Fibroblast of lung (primary cell): Measurements from ENCODE around the gene CDIP1. TPM values are rescaled to one million over a fixed set of nuclear protein-coding genes. Genes with fewer than 3 reads are reported as not detected.

Experiments
- DNase-seq, 2 donors: peaks; one replicate each; pipeline versions ENCODE4 v3.0.0 to v3.0.0-alpha.2; 2010; ENCODE audit warnings: low read depth in 2 of 2
- H2AFZ ChIP-seq: 2 replicates; pipeline ENCODE4 v1.5.1; 2012; ENCODE audit warnings: low read length, control low read depth, inconsistent platforms
- H3K27ac ChIP-seq: 2 replicates; pipeline ENCODE4 v1.5.1; 2011; ENCODE audit warnings: low read length, control low read depth; ENCODE audit not compliant: insufficient read depth
- H3K27me3 ChIP-seq: 2 replicates; pipeline ENCODE4 v1.5.1; 2011; ENCODE audit warnings: mild to moderate bottlenecking, low read length; ENCODE audit not compliant: control insufficient read depth, insufficient read depth
- H3K36me3 ChIP-seq: 2 replicates; pipeline ENCODE4 v1.5.1; 2011; ENCODE audit warnings: low read length; ENCODE audit not compliant: control insufficient read depth, insufficient read depth
- H3K4me1 ChIP-seq: 2 replicates; pipeline ENCODE4 v1.5.1; 2011; ENCODE audit warnings: low read length; ENCODE audit not compliant: control insufficient read depth, insufficient read depth; ENCODE audit errors: extremely low read depth
- H3K4me2 ChIP-seq: 2 replicates; pipeline ENCODE4 v1.5.1; 2011; ENCODE audit warnings: low read length, control low read depth; ENCODE audit not compliant: insufficient read depth; ENCODE audit errors: extremely low read depth
- H3K4me3 ChIP-seq, 4 experiments: fragments of 200-600 bp in 1 of 4; sonication (generic) in 1 of 4; replicated peaks in 1 of 4; 2 replicates each; pipeline ENCODE4 v1.5.1; 2011 to 2016; ENCODE audit warnings: low read length in 4 of 4, low read depth in 3 of 4, mild to moderate bottlenecking in 3 of 4, control low read depth in 2 of 4, inconsistent platforms in 1 of 4, mixed read lengths in 1 of 4; ENCODE audit not compliant: insufficient read depth in 1 of 4; ENCODE audit errors: control extremely low read depth in 1 of 4
- H3K79me2 ChIP-seq: 2 replicates; pipeline ENCODE4 v1.5.1; 2012; ENCODE audit warnings: mild to moderate bottlenecking, low read length, inconsistent platforms; ENCODE audit not compliant: control insufficient read depth, insufficient read depth
- H3K9ac ChIP-seq: 2 replicates; pipeline ENCODE4 v1.5.1; 2011; ENCODE audit warnings: mild to moderate bottlenecking, low read length, control low read depth; ENCODE audit not compliant: insufficient read depth
- H3K9me3 ChIP-seq: 2 replicates; pipeline ENCODE4 v1.5.1; 2012; ENCODE audit warnings: low read depth, low read length; ENCODE audit not compliant: control insufficient read depth, insufficient read depth
- H4K20me1 ChIP-seq: 2 replicates; pipeline ENCODE4 v1.5.1; 2011; ENCODE audit warnings: low read length; ENCODE audit not compliant: control insufficient read depth, insufficient read depth; ENCODE audit errors: extremely low read depth
- EZH2 ChIP-seq: IDR thresholded peaks from 2 replicates; pipeline ENCODE4 v1.5.1; 2012; ENCODE audit warnings: low read length, control low read depth, mild to moderate bottlenecking; ENCODE audit errors: missing control alignments
- polyA plus RNA-seq, 2 donors: library from polyadenylated mRNA; depleted of rRNA in 1 of 2; stranded (reverse) in 1 of 2; unstranded in 1 of 2; fragments of >200 nt; gene quantifications; 2 replicates each; pipeline ENCODE4 v1.2.1, GENCODE V29; 2011 to 2012; ENCODE audit warnings: missing spikeins in 1 of 2
- total RNA-seq: library from RNA; depleted of rRNA; stranded (reverse); fragments of >200 nt; gene quantifications from 2 replicates; pipeline ENCODE4 v1.2.1, GENCODE V29; 2014
- TF ChIP-seq, protein P1 (sequence below), 2 donors: IDR thresholded peaks in 1 of 2; conservative IDR thresholded peaks in 1 of 2; 1 replicate in 1 of 2; 2 replicates in 1 of 2; pipeline ENCODE4 v1.5.1; 2011 to 2012; ENCODE audit warnings: low read length in 2 of 2, control low read depth in 1 of 2, inconsistent platforms in 1 of 2, low read depth in 1 of 2, mild to moderate bottlenecking in 1 of 2

Gene CDIP1
- total and polyA plus RNA-seq, 2 donors (not counting 1 experiment from before 2014, with no cell fraction given), result 6.3 to 12.2 TPM

DNA sequence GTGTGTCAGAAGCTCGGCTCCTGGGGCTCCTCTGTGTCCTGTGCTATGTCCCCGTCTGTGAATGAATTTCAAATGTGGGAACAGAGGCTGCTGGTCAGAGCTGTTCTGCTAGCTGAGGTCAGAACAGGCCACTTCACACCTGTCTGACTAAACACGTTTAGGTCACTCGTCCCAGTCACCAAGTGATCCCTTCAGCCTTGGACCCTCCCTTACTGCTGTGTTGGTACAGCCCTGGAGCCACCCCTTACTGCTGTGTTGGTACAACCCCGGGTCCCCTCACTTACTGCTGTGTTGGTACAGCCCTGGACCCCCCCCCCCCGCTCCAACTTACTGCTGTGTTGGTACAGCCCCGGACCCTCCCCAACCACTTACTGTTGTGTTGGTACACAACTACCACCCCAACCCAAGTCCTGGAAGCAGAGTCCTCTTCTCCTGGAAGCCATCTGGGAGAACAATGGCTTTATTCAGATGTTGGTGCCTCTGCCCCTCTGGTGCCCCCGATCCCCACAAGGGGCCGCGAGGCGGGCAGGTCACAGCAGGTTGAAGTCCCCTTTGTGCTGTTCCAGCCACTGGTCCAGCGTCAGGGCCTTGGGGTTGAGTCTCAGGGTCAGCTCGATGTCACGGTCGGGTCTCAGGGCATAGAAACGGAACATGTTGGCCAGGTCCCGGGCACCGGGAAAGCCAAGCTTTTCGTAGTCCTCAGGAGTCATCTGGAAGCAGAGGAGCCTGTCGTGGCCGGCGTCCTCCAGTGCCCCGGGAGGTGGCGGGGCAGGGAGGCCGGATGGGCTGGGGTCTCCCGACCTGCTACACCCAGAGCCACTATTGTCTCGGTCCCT is 77.1 kb downstream of the CDIP1 start:
- Histone ChIP-seq H3K27me3 (no peaks in the 10 kb centered on the region), H2AFZ (no peak overlapping the region), H3K27ac (no peak overlapping the region), H3K79me2 (no peaks in the 10 kb centered on the region), H3K36me3 (peaks cover 19% of the 10 kb centered on the region), H3K4me2 (no peak overlapping the region), H4K20me1 (no peaks in the 10 kb centered on the region), H3K9me3 (no peaks in the 10 kb centered on the region), H3K9ac (no peak overlapping the region), H3K4me3 (no peak overlapping the region), H3K4me1 (peaks cover 10% of the 10 kb centered on the region)
- no peak for TF ChIP-seq EZH2
- TF ChIP-seq, protein P1, sequence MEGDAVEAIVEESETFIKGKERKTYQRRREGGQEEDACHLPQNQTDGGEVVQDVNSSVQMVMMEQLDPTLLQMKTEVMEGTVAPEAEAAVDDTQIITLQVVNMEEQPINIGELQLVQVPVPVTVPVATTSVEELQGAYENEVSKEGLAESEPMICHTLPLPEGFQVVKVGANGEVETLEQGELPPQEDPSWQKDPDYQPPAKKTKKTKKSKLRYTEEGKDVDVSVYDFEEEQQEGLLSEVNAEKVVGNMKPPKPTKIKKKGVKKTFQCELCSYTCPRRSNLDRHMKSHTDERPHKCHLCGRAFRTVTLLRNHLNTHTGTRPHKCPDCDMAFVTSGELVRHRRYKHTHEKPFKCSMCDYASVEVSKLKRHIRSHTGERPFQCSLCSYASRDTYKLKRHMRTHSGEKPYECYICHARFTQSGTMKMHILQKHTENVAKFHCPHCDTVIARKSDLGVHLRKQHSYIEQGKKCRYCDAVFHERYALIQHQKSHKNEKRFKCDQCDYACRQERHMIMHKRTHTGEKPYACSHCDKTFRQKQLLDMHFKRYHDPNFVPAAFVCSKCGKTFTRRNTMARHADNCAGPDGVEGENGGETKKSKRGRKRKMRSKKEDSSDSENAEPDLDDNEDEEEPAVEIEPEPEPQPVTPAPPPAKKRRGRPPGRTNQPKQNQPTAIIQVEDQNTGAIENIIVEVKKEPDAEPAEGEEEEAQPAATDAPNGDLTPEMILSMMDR (conservative IDR thresholded peaks at IDR 0.05 in 1 of 2, IDR thresholded peaks at IDR 0.05 in 1 of 2; ENCODE audit: low read depth in 1 of 2, low read length in 2 of 2), result no peak
- DNase-seq, result no peak

DNA sequence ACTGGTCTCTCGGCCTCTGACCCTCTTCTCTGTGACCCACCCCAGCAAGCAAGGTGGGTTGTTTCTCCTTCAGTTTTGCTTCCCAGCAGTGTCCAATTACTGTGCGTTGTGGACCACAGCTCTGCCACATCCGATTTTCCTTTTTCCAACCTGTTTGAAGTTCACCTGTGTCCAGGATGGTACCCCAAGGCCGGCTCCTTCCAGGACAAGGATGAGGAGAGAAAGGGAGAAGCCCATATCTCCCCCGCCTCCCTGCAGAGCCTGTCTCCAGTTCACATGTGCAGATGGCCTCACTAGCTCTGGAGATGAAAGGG is 77.7 kb downstream of the CDIP1 start:
- Histone ChIP-seq H3K27me3 (no peaks in the 10 kb centered on the region), H3K4me2 (no peak overlapping the region)

More for the DNA sequence above, 77.7 kb downstream of the CDIP1 start:
- TF ChIP-seq, protein P1 (conservative IDR thresholded peaks at IDR 0.05 in 1 of 2, IDR thresholded peaks at IDR 0.05 in 1 of 2; ENCODE audit: low read depth in 1 of 2, low read length in 2 of 2), result no peak
- TF ChIP-seq EZH2, result no peak
- no peak overlapping the region for H3K9ac ChIP-seq
- H3K36me3 ChIP-seq, result peaks cover 20% of the 10 kb centered on the region
- H3K4me1 ChIP-seq, result peaks cover 10% of the 10 kb centered on the region
- no peaks in the 10 kb centered on the region for H3K9me3 ChIP-seq
- no peak overlapping the region for H3K27ac ChIP-seq
- no peak for DNase-seq
- no peak overlapping the region for H3K4me3 ChIP-seq
- no peak overlapping the region for H2AFZ ChIP-seq
- no peaks in the 10 kb centered on the region for H4K20me1 ChIP-seq
- no peaks in the 10 kb centered on the region for H3K79me2 ChIP-seq

Other genes with a start within 250 kb of the CDIP1 start
- gene GLIS2, start 222.7 kb downstream of the CDIP1 start, total RNA-seq, result 2.6 and 4.0 TPM in 2 replicates
- 5.6 and 6.0 TPM in 2 replicates for gene GLIS2, start 222.7 kb downstream of the CDIP1 start, polyA plus RNA-seq
- 24.4 and 34.3 TPM in 2 replicates for gene PAM16, start 187.5 kb downstream of the CDIP1 start, total RNA-seq
- gene PAM16, start 187.5 kb downstream of the CDIP1 start, polyA plus RNA-seq, result 14.8 and 19.9 TPM in 2 replicates
- gene VASN, start 166.9 kb downstream of the CDIP1 start, total RNA-seq, result 57.0 and 79.4 TPM in 2 replicates
- 30.6 and 61.9 TPM in 2 replicates for gene VASN, start 166.9 kb downstream of the CDIP1 start, polyA plus RNA-seq
- gene CORO7, start 122.2 kb downstream of the CDIP1 start, total RNA-seq, result 5.4 and 11.1 TPM in 2 replicates
- gene CORO7, start 122.2 kb downstream of the CDIP1 start, polyA plus RNA-seq, result 5.6 and 6.1 TPM in 2 replicates
- 59.8 and 66.1 TPM in 2 replicates for gene DNAJA3, start 112.9 kb downstream of the CDIP1 start, total RNA-seq
- 27.8 and 39.8 TPM in 2 replicates for gene DNAJA3, start 112.9 kb downstream of the CDIP1 start, polyA plus RNA-seq
- 71.7 and 73.5 TPM in 2 replicates for gene NMRAL1, start 64.1 kb downstream of the CDIP1 start, total RNA-seq
- 33.6 and 42.0 TPM in 2 replicates for gene NMRAL1, start 64.1 kb downstream of the CDIP1 start, polyA plus RNA-seq
- gene HMOX2, start 62.4 kb downstream of the CDIP1 start, total RNA-seq, result 40.0 and 40.6 TPM in 2 replicates
- 45.7 and 54.7 TPM in 2 replicates for gene HMOX2, start 62.4 kb downstream of the CDIP1 start, polyA plus RNA-seq
- under 0.01 TPM in 2 replicates for gene C16orf96, start 17.6 kb upstream of the CDIP1 start, total RNA-seq
- 0.01 TPM in 1 of 2 replicates, not detected in the other for gene C16orf96, start 17.6 kb upstream of the CDIP1 start, polyA plus RNA-seq
- 3.6 and 4.4 TPM in 2 replicates for gene UBALD1, start 76.1 kb upstream of the CDIP1 start, total RNA-seq
- gene UBALD1, start 76.1 kb upstream of the CDIP1 start, polyA plus RNA-seq, result 2.2 and 3.7 TPM in 2 replicates
- 15.9 and 26.1 TPM in 2 replicates for gene MGRN1, start 86.1 kb upstream of the CDIP1 start, total RNA-seq
- 5.4 and 9.6 TPM in 2 replicates for gene MGRN1, start 86.1 kb upstream of the CDIP1 start, polyA plus RNA-seq
- gene NUDT16L1, start 154.8 kb upstream of the CDIP1 start, total RNA-seq, result 17.2 and 21.5 TPM in 2 replicates
- gene NUDT16L1, start 154.8 kb upstream of the CDIP1 start, polyA plus RNA-seq, result 14.0 and 19.7 TPM in 2 replicates
- gene ANKS3, start 195.5 kb upstream of the CDIP1 start, total RNA-seq, result 26.2 and 26.3 TPM in 2 replicates
- 8.4 and 11.9 TPM in 2 replicates for gene ANKS3, start 195.5 kb upstream of the CDIP1 start, polyA plus RNA-seq
- 0.26 and 0.50 TPM in 2 replicates for gene DNAAF8, start 195.8 kb upstream of the CDIP1 start, total RNA-seq
- gene DNAAF8, start 195.8 kb upstream of the CDIP1 start, polyA plus RNA-seq, result 0.84 and 0.95 TPM in 2 replicates
- 6.9 and 7.1 TPM in 2 replicates for gene ZNF500, start 228.4 kb upstream of the CDIP1 start, total RNA-seq
- gene ZNF500, start 228.4 kb upstream of the CDIP1 start, polyA plus RNA-seq, result 3.1 TPM in 2 replicates
- not detected in 2 replicates for gene SEPTIN12, start 249.6 kb upstream of the CDIP1 start, total RNA-seq
- not detected in 2 replicates for gene SEPTIN12, start 249.6 kb upstream of the CDIP1 start, polyA plus RNA-seq